H1 (cell line): ENCODE data around the gene PCTP. TPM values are rescaled to one million over a fixed set of nuclear protein-coding genes. Genes with fewer than 3 reads are reported as not detected.

ENCODE experiments used
- CTCF ChIA-PET: fragments of 300-600 bp; sonication (Branson Sonifier 250); formaldehyde crosslinking; loops from one replicate; lab custom pipeline; 2021; ENCODE audit not compliant: partially characterized antibody; lab: Charles Lee
- POLR2A ChIA-PET: fragments of 300-600 bp; sonication (Branson Sonifier 250); formaldehyde crosslinking; loops from one replicate; lab custom pipeline; 2021; ENCODE audit warnings: inconsistent platforms; ENCODE audit not compliant: partially characterized antibody; lab: Charles Lee
- DNase-seq, 2 experiments: peaks; one replicate each; pipeline versions ENCODE4 v3.0.0 to v3.0.0-alpha.2; 2010 to 2022; ENCODE audit warnings: low spot score in 2 of 2, low read depth in 1 of 2, mixed read lengths in 1 of 2
- FAIRE-seq: peaks from 2 replicates; lab custom pipeline; 2011; peaks lifted over from hg19 to GRCh38; lab: Jason Lieb, UNC
- H2AFZ ChIP-seq: 2 replicates; pipeline ENCODE4 v1.8.1; 2012; ENCODE audit warnings: low read length, inconsistent platforms
- H2AK5ac ChIP-seq: 2 replicates; pipeline ENCODE4 v1.6.1; 2013; ENCODE audit warnings: low read depth, low read length
- H2BK120ac ChIP-seq: replicated peaks from 2 replicates; pipeline ENCODE3; 2013; ENCODE audit warnings: low read depth, low read length, inconsistent platforms
- H2BK12ac ChIP-seq: 2 replicates; pipeline ENCODE4 v1.6.1; 2013; ENCODE audit warnings: low read depth, low read length
- H2BK15ac ChIP-seq: 2 replicates; pipeline ENCODE4 v1.6.1; 2013; ENCODE audit warnings: low read length
- H2BK20ac ChIP-seq: 2 replicates; pipeline ENCODE4 v1.6.1; 2013; ENCODE audit warnings: low read length
- H2BK5ac ChIP-seq: 2 replicates; pipeline ENCODE4 v1.6.1; 2013; ENCODE audit warnings: low read depth, low read length
- H3K14ac ChIP-seq: 2 replicates; pipeline ENCODE4 v1.6.1; 2013; ENCODE audit warnings: inconsistent platforms; ENCODE audit not compliant: insufficient read length
- H3K18ac ChIP-seq: 2 replicates; pipeline ENCODE4 v1.6.1; 2013; ENCODE audit warnings: low read length; ENCODE audit errors: extremely low read depth
- H3K23ac ChIP-seq: 2 replicates; pipeline ENCODE4 v1.6.1; 2013; ENCODE audit warnings: inconsistent platforms; ENCODE audit not compliant: insufficient read length
- H3K23me2 ChIP-seq: 2 replicates; pipeline ENCODE4 v1.6.1; 2013; ENCODE audit warnings: low read depth, low read length
- H3K27ac ChIP-seq: 2 replicates; pipeline ENCODE4 v1.6.1; 2011; ENCODE audit warnings: low read depth, low read length, inconsistent platforms
- H3K27me3 ChIP-seq, 4 experiments: replicated peaks in 1 of 4; 1 replicate in 1 of 4; 2 replicates in 3 of 4; pipeline versions ENCODE4 v1.6.1 to v1.8.1; 2011 to 2013; ENCODE audit warnings: low read length in 3 of 4, mild to moderate bottlenecking in 3 of 4, inconsistent platforms in 2 of 4, mixed read lengths in 2 of 4, moderate library complexity in 1 of 4; ENCODE audit not compliant: control insufficient read depth in 3 of 4, insufficient read depth in 3 of 4; ENCODE audit errors: extremely low read depth in 1 of 4
- H3K36me3 ChIP-seq, 4 experiments: 2 replicates each; pipeline versions ENCODE4 v1.6.1 to v1.8.1; 2011 to 2013; ENCODE audit warnings: mild to moderate bottlenecking in 4 of 4, low read length in 3 of 4, moderate library complexity in 2 of 4, control low read depth in 1 of 4, inconsistent platforms in 1 of 4; ENCODE audit not compliant: insufficient read depth in 4 of 4, control insufficient read depth in 2 of 4
- H3K4ac ChIP-seq: replicated peaks from 2 replicates; pipeline ENCODE3; 2013; ENCODE audit warnings: low read length, low read depth, mixed read lengths, inconsistent platforms; ENCODE audit not compliant: insufficient read length
- H3K4me1 ChIP-seq, 4 experiments: replicated peaks in 1 of 4; 1 replicate in 1 of 4; 2 replicates in 3 of 4; pipeline versions ENCODE4 v1.6.1 to v1.8.1; 2011 to 2013; ENCODE audit warnings: low read length in 3 of 4, inconsistent platforms in 2 of 4, mixed read lengths in 1 of 4; ENCODE audit not compliant: insufficient read depth in 4 of 4, control insufficient read depth in 3 of 4
- H3K4me2 ChIP-seq, 2 experiments: 2 replicates each; pipeline versions ENCODE4 v1.6.1 to v1.8.1; 2011 to 2013; ENCODE audit warnings: low read depth in 2 of 2, low read length in 2 of 2, control low read depth in 1 of 2, inconsistent platforms in 1 of 2, mild to moderate bottlenecking in 1 of 2; ENCODE audit not compliant: insufficient read depth in 1 of 2
- H3K4me3 ChIP-seq, 4 experiments: fragments of 200-600, 300-600 bp in 1 of 4; sonication (generic), shearing (Covaris generic), sonication (Bioruptor Twin) in 1 of 4; 2 replicates each; pipeline versions ENCODE4 v1.5.1 to v1.8.1; 2011 to 2016; ENCODE audit warnings: low read length in 4 of 4, low read depth in 3 of 4, control low read depth in 2 of 4, inconsistent platforms in 2 of 4, mild to moderate bottlenecking in 2 of 4, mixed read lengths in 1 of 4, moderate library complexity in 1 of 4; ENCODE audit not compliant: insufficient read depth in 2 of 4; ENCODE audit errors: extremely low read depth in 1 of 4
- H3K56ac ChIP-seq: replicated peaks from 2 replicates; pipeline ENCODE3; 2013; ENCODE audit warnings: low read depth, mild to moderate bottlenecking, mixed read lengths, low read length, inconsistent platforms; ENCODE audit not compliant: insufficient read length
- H3K79me1 ChIP-seq: 2 replicates; pipeline ENCODE4 v1.6.1; 2013; ENCODE audit warnings: low read depth, low read length, control low read depth
- H3K79me2 ChIP-seq, 2 experiments: 2 replicates each; pipeline versions ENCODE4 v1.6.1 to v1.8.1; 2012 to 2013; ENCODE audit warnings: low read length in 2 of 2, mild to moderate bottlenecking in 2 of 2, inconsistent platforms in 1 of 2; ENCODE audit not compliant: insufficient read depth in 2 of 2, control insufficient read depth in 1 of 2
- H3K9ac ChIP-seq, 4 experiments: replicated peaks in 1 of 4; 1 replicate in 1 of 4; 2 replicates in 3 of 4; pipeline versions ENCODE4 v1.6.1 to v1.8.1; 2011 to 2013; ENCODE audit warnings: low read depth in 3 of 4, low read length in 3 of 4, control low read depth in 2 of 4, mild to moderate bottlenecking in 2 of 4, moderate library complexity in 2 of 4, inconsistent platforms in 1 of 4; ENCODE audit errors: extremely low read depth in 1 of 4
- H3K9me3 ChIP-seq, 2 experiments: 2 replicates each; pipeline versions ENCODE4 v1.6.1 to v1.8.1; 2012 to 2013; ENCODE audit warnings: mild to moderate bottlenecking in 2 of 2, moderate library complexity in 2 of 2, control low read depth in 1 of 2, inconsistent platforms in 1 of 2, low read depth in 1 of 2, low read length in 1 of 2, mixed read lengths in 1 of 2; ENCODE audit not compliant: insufficient read depth in 2 of 2
- H4K20me1 ChIP-seq, 2 experiments: replicated peaks in 1 of 2; 2 replicates each; pipeline versions ENCODE3 to v1.8.1; 2011 to 2013; ENCODE audit warnings: inconsistent platforms in 2 of 2, low read length in 2 of 2, mild to moderate bottlenecking in 1 of 2; ENCODE audit not compliant: insufficient read depth in 2 of 2, control insufficient read depth in 1 of 2
- H4K5ac ChIP-seq: 2 replicates; pipeline ENCODE4 v1.6.1; 2013; ENCODE audit warnings: low read length, low read depth, mixed read lengths, inconsistent platforms; ENCODE audit not compliant: insufficient read length
- H4K8ac ChIP-seq: 2 replicates; pipeline ENCODE4 v1.8.0; 2013; ENCODE audit warnings: mild to moderate bottlenecking, moderate library complexity, low read length, inconsistent platforms; ENCODE audit not compliant: insufficient read depth; ENCODE audit errors: extremely low read depth
- H4K91ac ChIP-seq: replicated peaks from 2 replicates; pipeline ENCODE3; 2013; ENCODE audit warnings: low read length, mixed read lengths, inconsistent platforms; ENCODE audit not compliant: insufficient read length
- CREB1 ChIP-seq: IDR thresholded peaks from 2 replicates; pipeline ENCODE4 v1.6.1; 2012; ENCODE audit warnings: inconsistent platforms
- EZH2 ChIP-seq: fragments of 200-600 bp; sonication (generic); IDR thresholded peaks from 2 replicates; pipeline ENCODE4 v1.7.1; 2012; ENCODE audit warnings: low read depth, mild to moderate bottlenecking, moderate library complexity, low read length, inconsistent platforms; ENCODE audit not compliant: severe bottlenecking
- KDM4A ChIP-seq: IDR thresholded peaks from one replicate; pipeline ENCODE4 v1.7.1; 2012; ENCODE audit warnings: low read depth, mild to moderate bottlenecking, moderate library complexity, low read length, inconsistent platforms; ENCODE audit not compliant: severe bottlenecking
- KDM5A ChIP-seq: fragments of 200-600 bp; IDR thresholded peaks from 2 replicates; pipeline ENCODE4 v1.7.1; 2012; ENCODE audit warnings: mild to moderate bottlenecking, low read length, inconsistent platforms, mixed read lengths
- POU5F1 ChIP-seq: IDR thresholded peaks from 2 replicates; pipeline ENCODE4 v1.6.1; 2011; ENCODE audit warnings: low read depth, mild to moderate bottlenecking, low read length, moderate library complexity
- SAP30 ChIP-seq: fragments of 300-600 bp; sonication (generic); IDR thresholded peaks from 2 replicates; pipeline ENCODE4 v1.7.1; 2012; ENCODE audit warnings: low read length, moderate library complexity, mild to moderate bottlenecking, inconsistent platforms; ENCODE audit not compliant: insufficient read depth, insufficient replicate concordance
- SIN3A ChIP-seq, 2 experiments: IDR thresholded peaks in 1 of 2; conservative IDR thresholded peaks in 1 of 2; 2 replicates each; pipeline ENCODE4 v1.6.1; 2011 to 2012; ENCODE audit warnings: low read length in 2 of 2, improper control_type of control experiment in 1 of 2, low read depth in 1 of 2, mild to moderate bottlenecking in 1 of 2
- SIX5 ChIP-seq: IDR thresholded peaks from 2 replicates; pipeline ENCODE4 v1.6.1; 2011; ENCODE audit warnings: mild to moderate bottlenecking, low read depth, low read length
- SP2 ChIP-seq: IDR thresholded peaks from 2 replicates; pipeline ENCODE4 v1.6.1; 2012; ENCODE audit warnings: mild to moderate bottlenecking, low read length, inconsistent platforms
- TAF1 ChIP-seq: IDR thresholded peaks from 2 replicates; pipeline ENCODE4 v1.6.1; 2011; ENCODE audit warnings: mild to moderate bottlenecking, low read depth, low read length
- YY1 ChIP-seq: IDR thresholded peaks from 2 replicates; pipeline ENCODE4 v1.6.1; 2011; ENCODE audit warnings: low read depth, mild to moderate bottlenecking, low read length
- WGBS, 2 experiments: shearing (Covaris generic) in 1 of 2; methylation state at CpG; one replicate each; pipeline versions ENCODE4 v1.1.6 to v1.1.7; 2013 to 2015; ENCODE audit warnings: low lambda C conversion rate in 2 of 2, mixed read lengths in 2 of 2, inconsistent platforms in 1 of 2, low coverage in 1 of 2, missing lambda C conversion rate in 1 of 2; ENCODE audit not compliant: insufficient replicate concordance in 2 of 2, insufficient coverage in 1 of 2, insufficient read length in 1 of 2; ENCODE audit errors: extremely low coverage in 1 of 2, missing lambda C conversion rate in 1 of 2; 5-methylcytosine and 5-hydroxymethylcytosine counted together
- polyA plus RNA-seq, 7 experiments: library from polyadenylated mRNA; depleted of rRNA in 3 of 7; stranded (reverse) in 5 of 7; unstranded in 2 of 7; fragments of >200 nt in 5 of 7; fragments of 200-250 nt in 2 of 7; gene quantifications; 1 replicate in 5 of 7; 2 replicates in 1 of 7; 4 replicates in 1 of 7; pipeline versions ENCODE4 v1.2.1 to v1.2.3, GENCODE V29; 2011 to 2013; ENCODE audit warnings: missing spikeins in 2 of 7, mixed read lengths in 2 of 7
- total RNA-seq: library from RNA; stranded (reverse); fragmentation: NEBNext Ultra II Directional; extraction: Animal tissue kit (Norgen Biotek cat#: 25700); gene quantifications from 2 replicates; pipeline ENCODE4 v1.2.1, GENCODE V29; 2021

PCTP gene
- total and polyA plus RNA-seq, 2 of the 8 experiments (the other 6 are each of a cell fraction or from before 2014, with no cell fraction given), result 14.1 to 14.6 TPM

DNA sequence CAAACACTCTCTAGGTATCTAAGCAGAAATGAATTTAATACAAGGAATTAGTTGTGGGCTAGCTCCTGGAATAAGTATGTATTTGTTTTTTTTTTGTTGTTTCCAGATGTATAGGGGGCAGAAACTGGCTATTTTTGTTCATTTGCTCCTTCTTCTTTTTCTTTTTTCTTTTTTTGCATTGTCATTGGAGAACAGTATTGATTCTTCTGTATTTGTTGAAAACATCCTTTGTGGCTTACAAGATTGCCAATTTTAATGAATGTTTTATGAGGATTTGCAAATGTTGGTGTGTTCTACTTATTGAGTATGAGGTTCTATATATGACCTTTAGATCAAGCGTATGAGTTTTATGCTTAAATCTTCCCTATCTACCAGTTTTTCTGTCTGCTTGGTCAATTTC is 5.6 kb upstream of the PCTP start:
- Histone ChIP-seq H3K4me2 (no peak overlapping the region), H2BK20ac (no peak overlapping the region)
- DNase-seq, result no peak

More for the DNA sequence above, 5.6 kb upstream of the PCTP start:
- WGBS, 2 experiments, result 92% methylated on average over 1 of the region's 1 CpG; no CpG with 5 or more reads in 1 of the 2 experiments
- H2BK12ac ChIP-seq, result no peak overlapping the region
- H3K79me2 ChIP-seq, result no peaks in the 10 kb centered on the region
- no peak overlapping the region for H3K4ac ChIP-seq
- H4K91ac ChIP-seq, result no peak overlapping the region
- FAIRE-seq, result no peak
- H3K27ac ChIP-seq, result no peak overlapping the region
- no peak overlapping the region for H4K8ac ChIP-seq
- H3K23ac ChIP-seq, result no peak overlapping the region
- H3K4me3 ChIP-seq, result no peak overlapping the region
- POLR2A ChIA-PET, result no interaction called here
- TF ChIP-seq YY1, result no peak
- TF ChIP-seq KDM4A, result no peak
- no peak for TF ChIP-seq EZH2
- TF ChIP-seq CREB1, result no peak
- TF ChIP-seq KDM5A, result no peak
- TF ChIP-seq TAF1, result no peak
- no peak for TF ChIP-seq POU5F1
- TF ChIP-seq SAP30, result no peak
- no peak for TF ChIP-seq SP2
- TF ChIP-seq SIN3A (conservative IDR thresholded peaks at IDR 0.05 in 1 of 2, IDR thresholded peaks at IDR 0.05 in 1 of 2; ENCODE audit: low read depth in 1 of 2, low read length in 2 of 2), result no peak
- TF ChIP-seq SIX5, result no peak
- TF ChIP-seq, all 59 proteins: peak for 0
- H2BK15ac ChIP-seq, result no peak overlapping the region
- H3K14ac ChIP-seq, result no peak overlapping the region
- no peaks in the 10 kb centered on the region for H4K20me1 ChIP-seq
- H2AFZ ChIP-seq, result no peak overlapping the region
- H3K36me3 ChIP-seq, result no peaks in the 10 kb centered on the region
- no peaks in the 10 kb centered on the region for H3K4me1 ChIP-seq
- H3K56ac ChIP-seq, result no peak overlapping the region
- H3K18ac ChIP-seq, result no peak overlapping the region
- H3K27me3 ChIP-seq, result no peaks in the 10 kb centered on the region
- no peaks in the 10 kb centered on the region for H3K9me3 ChIP-seq
- CTCF ChIA-PET, result interaction anchor here (0.6 to 1.3 kb wide), 4 partner anchors 13 to 742 kb away, joined by 3 read pairs; no protein-coding TSS in a partner anchor
- H2AK5ac ChIP-seq, result no peak overlapping the region
- no peak overlapping the region for H2BK5ac ChIP-seq
- no peaks in the 10 kb centered on the region for H3K79me1 ChIP-seq
- H4K5ac ChIP-seq, result no peak overlapping the region
- no peak overlapping the region for H2BK120ac ChIP-seq
- H3K9ac ChIP-seq, result no peak overlapping the region
- no peaks in the 10 kb centered on the region for H3K23me2 ChIP-seq
